ENCODE measurements around the gene COL5A2. TPM values are rescaled to one million over a fixed set of nuclear protein-coding genes. Genes with fewer than 3 reads are reported as not detected.

COL5A2 gene
- polyA plus RNA-seq, 3 donors from 2014 or later = 0.04 TPM; not detected in 2

DNA sequence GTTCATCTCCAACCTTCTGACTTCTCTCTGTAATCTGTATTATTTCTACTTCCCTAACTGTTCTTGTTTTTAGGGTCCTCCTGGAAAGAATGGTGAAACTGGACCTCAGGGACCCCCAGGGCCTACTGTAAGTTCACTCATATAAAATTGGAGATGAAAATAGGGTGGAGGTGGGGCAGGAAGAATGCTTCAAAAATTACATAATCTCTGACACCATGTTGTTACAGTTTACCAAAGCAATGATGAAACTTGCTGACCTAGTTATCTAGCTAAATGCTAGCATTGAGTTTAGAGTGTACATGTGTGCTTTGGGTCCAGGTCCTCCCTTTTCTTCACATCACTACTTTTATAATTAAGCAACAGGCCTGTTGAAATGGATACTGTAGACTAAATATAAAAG, 182.3 kb downstream of the COL5A2 start:
- Mint-ChIP-seq H3K27ac (no peak overlapping the region), H3K36me3 (no peaks in the 10 kb centered on the region), H3K4me3 (no peak overlapping the region), H3K27me3 (ENCODE audit: low read depth in 3 of 3) (peaks cover 0 to 2% (median 2%) of the 10 kb centered on the region in 3 donors), H3K9me3 (peaks cover 0 to 5% (median 1%) of the 10 kb centered on the region in 6 donors), H3K4me1 (no peaks in the 10 kb centered on the region)
- no peak for DNase-seq

DNA sequence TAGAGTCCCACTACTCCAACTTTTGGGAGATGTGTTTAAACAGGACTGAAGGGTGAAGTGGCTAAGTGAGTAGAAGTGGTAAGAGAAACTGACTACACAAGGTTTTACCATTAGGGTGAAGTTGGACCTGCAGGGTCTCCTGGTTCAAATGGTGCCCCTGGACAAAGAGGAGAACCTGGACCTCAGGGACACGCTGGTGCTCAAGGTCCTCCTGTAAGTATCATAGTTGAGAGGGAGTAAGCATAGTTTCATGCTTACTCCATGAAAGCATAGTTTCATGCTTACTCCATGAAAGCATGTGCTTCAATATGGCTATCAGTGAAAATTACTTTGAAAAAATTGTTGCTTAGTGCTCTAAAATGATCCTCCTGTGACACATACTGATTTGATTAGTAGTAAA, 186.3 kb downstream of the COL5A2 start:
- Mint-ChIP-seq H3K27me3 (ENCODE audit: low read depth in 3 of 3) (peaks cover 0 to 2% (median 2%) of the 10 kb centered on the region in 3 donors), H3K4me3 (no peak overlapping the region), H3K4me1 (no peaks in the 10 kb centered on the region), H3K36me3 (no peaks in the 10 kb centered on the region), H3K9me3 (peaks cover 0 to 5% (median 1%) of the 10 kb centered on the region in 6 donors), H3K27ac (no peak overlapping the region)
- no peak for DNase-seq

DNA sequence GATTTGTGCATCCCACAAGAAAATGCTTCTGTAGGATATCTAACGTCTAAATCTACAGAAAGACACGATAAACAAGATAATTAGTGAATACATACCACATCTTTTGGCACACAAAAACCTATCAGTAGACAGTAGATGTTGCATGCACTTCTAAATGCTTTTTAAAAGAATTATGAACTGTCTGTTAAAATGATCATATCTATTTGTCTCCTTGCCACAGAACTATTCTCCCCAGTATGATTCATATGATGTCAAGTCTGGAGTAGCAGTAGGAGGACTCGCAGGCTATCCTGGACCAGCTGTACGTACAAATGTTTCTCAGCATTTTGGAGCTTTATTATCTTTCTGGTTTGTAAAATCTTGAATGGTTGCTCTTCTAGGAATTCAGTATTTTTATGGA, 192.7 kb downstream of the COL5A2 start:
- DNase-seq = no peak
- Mint-ChIP-seq H3K4me1 (no peaks in the 10 kb centered on the region), H3K27ac (no peak overlapping the region), H3K4me3 (no peak overlapping the region), H3K9me3 (peaks cover 0 to 3% (median 0%) of the 10 kb centered on the region in 6 donors), H3K27me3 (ENCODE audit: low read depth in 3 of 3) (no peaks in the 10 kb centered on the region), H3K36me3 (no peaks in the 10 kb centered on the region)

DNA sequence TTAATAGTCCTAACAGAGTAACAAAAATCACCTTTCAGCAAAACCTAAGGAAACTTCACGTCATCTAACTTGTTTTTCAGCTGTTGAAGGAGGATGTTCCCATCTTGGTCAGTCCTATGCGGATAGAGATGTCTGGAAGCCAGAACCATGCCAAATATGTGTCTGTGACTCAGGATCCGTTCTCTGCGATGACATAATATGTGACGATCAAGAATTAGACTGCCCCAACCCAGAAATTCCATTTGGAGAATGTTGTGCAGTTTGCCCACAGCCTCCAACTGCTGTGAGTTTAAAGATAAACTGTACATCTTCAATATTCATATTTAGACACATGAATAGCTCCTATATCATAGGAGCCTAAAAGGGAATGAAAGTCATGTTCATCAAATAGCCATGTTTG, 194.9 kb downstream of the COL5A2 start:
- Mint-ChIP-seq H3K4me1 (no peaks in the 10 kb centered on the region), H3K9me3 (peaks cover 0 to 3% (median 0%) of the 10 kb centered on the region in 6 donors), H3K27me3 (ENCODE audit: low read depth in 3 of 3) (no peaks in the 10 kb centered on the region), H3K27ac (no peak overlapping the region), H3K36me3 (no peaks in the 10 kb centered on the region), H3K4me3 (no peak overlapping the region)
- no peak for DNase-seq

DNA sequence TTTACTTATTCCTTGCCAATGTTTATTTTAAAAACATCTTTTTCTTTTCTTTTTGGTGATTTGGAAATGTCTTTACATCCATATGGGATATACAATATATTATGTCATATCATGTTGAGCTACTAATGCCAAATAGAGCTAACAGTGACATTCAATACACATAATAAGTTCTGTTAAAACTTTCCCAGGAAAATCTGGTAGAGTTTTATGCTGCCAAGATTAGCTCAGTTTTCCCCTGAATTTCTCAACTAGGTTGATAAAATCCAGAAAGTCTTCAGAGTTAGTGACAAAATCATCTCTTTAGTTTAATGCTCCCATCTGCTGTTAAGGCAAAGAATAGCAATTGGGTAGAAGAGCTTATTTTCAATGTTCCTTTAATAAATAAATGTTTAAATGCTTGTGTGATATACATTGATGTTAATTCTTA, 195.5 kb downstream of the COL5A2 start:
- H3K27me3 Mint-ChIP-seq (ENCODE audit: low read depth in 3 of 3) = no peaks in the 10 kb centered on the region
- H3K27ac Mint-ChIP-seq = no peak overlapping the region
- H3K4me1 Mint-ChIP-seq = no peaks in the 10 kb centered on the region
- no peak for DNase-seq
- no peak overlapping the region for H3K4me3 Mint-ChIP-seq
- no peaks in the 10 kb centered on the region for H3K36me3 Mint-ChIP-seq
- H3K9me3 Mint-ChIP-seq = peaks cover 0 to 7% (median 0%) of the 10 kb centered on the region in 6 donors

DNA sequence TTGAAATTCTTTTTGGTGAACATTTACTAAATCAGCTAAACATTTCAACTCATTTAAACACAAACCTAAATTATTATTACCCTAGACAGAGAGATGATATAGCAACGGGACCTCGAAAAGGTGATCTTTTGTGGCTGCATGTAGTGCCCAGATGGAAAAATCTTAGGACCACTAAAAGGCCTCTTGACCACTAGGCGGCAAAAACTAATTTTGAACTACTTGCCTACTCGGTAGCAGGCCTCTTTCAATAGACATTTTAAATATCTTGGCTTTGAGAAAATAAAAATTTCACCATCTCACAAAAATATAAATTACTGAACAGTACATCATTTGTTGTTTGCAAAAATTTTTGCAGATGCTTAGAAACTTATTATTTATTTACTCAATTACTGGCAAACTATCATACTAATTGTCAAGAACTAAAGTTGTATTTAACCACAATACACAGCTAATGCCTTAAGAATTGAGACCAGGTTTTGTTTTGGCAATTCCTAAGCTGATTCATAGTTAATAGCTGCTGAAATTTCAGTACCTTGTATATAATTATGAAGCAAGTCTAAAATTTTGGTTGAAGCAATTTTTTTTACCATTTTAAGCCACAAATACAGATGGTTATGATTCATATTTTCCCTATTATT, 196.0 kb downstream of the COL5A2 start:
- H3K36me3 Mint-ChIP-seq = no peaks in the 10 kb centered on the region

More for the DNA sequence above, 196.0 kb downstream of the COL5A2 start:
- no peak overlapping the region for H3K27ac Mint-ChIP-seq
- peaks cover 0 to 7% (median under 1%) of the 10 kb centered on the region in 6 donors for H3K9me3 Mint-ChIP-seq
- no peaks in the 10 kb centered on the region for H3K27me3 Mint-ChIP-seq (ENCODE audit: low read depth in 3 of 3)
- no peaks in the 10 kb centered on the region for H3K4me1 Mint-ChIP-seq
- no peak for DNase-seq
- no peak overlapping the region for H3K4me3 Mint-ChIP-seq

Other genes with a start within 250 kb of the COL5A2 start
- gene COL3A1, start 205.4 kb downstream of the COL5A2 start, polyA plus RNA-seq = not detected

Data from immature natural killer cell (primary cell).